Ammon's horn (tissue), 1 donor: Measurements from ENCODE around the gene CXorf49B.
"Not testable (repeated sequence)": the region's sequence is repeated elsewhere in the genome, so short reads cannot be mapped to it uniquely, and the experiment has no call there.

Experiments used
- DNase-seq: peaks from one replicate; pipeline ENCODE4 v3.0.0-alpha.2; 2016; ENCODE audit warnings: low spot score

CXorf49B gene

DNA sequence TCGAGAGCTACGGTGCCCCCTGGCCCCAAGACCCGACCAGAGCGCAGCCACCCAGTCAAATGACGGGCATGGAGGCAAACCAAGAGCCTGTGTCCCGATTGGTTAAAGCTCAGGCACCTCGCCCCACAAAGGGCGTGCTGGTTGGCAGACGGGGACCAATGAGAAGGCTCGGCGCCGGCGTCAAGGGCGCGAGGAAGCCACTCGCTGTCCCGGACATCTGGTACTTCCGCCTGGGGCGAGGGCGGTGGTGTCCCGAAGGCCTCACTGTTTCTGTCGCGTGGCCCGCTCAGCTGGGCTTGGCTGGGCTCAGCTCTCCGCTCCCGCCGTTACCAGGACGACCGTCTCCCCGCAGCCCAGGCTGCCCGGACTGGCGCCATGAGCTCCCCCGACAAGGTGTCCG lies at the start of gene CXorf49B:
CXorf49B (plus strand) TSS at position 301 of the 400 bp plus-strand sequence; CDS start at position 376, 75 bp downstream.
- not testable (repeated sequence) for DNase-seq

DNA sequence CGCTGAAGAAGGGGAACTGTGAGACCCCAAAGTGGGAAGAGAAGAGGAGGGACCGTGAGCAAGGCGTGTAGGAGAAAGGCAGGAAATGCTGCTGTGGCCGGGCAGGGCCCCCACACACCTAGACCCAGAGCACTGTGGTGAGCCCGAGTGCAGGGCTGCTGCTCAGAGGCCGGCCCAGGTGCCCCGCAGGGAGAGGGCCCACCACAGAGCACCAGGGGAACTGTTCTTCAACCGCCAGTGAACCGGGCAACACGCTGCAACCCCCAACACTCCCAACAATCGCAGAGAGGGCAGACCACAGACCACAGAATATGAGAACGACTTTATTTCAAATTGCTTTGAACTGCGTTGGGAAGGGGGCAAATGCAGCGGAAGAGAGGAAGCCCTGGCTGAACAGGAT lies 49.1 kb upstream of the CXorf49B start:
- not testable (repeated sequence) for DNase-seq

DNA sequence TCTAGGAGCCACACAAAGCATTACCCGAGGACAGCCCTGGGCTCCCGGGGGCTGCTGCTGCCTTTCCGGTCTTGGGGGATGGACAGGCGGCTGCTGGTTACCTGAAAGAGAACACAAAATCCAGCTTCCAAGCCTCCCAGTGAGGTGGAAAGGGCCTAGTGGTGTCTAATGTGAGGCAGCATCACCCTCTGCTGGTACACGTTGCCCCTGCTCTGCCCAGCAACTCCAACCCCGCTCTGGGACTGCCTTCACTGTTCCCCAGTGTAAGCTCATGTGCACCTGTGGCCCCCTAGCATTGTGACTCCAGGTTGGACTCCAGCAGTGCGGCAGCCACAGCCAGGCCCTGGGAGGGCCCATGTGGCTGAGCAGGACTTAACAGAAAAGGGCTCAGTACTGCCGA lies 47.6 kb upstream of the CXorf49B start:
- DNase-seq: not testable (repeated sequence)

- DNase-seq: not testable (repeated sequence)
These were observed 46.8 kb upstream of the CXorf49B start for GRCh38 chrX:71716323-71716722.

DNA sequence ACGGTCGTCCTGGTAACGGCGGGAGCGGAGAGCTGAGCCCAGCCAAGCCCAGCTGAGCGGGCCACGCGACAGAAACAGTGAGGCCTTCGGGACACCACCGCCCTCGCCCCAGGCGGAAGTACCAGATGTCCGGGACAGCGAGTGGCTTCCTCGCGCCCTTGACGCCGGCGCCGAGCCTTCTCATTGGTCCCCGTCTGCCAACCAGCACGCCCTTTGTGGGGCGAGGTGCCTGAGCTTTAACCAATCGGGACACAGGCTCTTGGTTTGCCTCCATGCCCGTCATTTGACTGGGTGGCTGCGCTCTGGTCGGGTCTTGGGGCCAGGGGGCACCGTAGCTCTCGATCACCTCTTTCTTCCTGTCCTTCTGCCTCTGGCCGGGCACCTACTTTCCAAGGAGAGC lies 45.0 kb upstream of the CXorf49B start, which contains the start of gene CXorf49:
CXorf49 (minus strand) TSS at position 101 of the 400 bp plus-strand sequence. CDS start 134 bp downstream, outside the sequence.
- DNase-seq: not testable (repeated sequence)

- DNase-seq: not testable (repeated sequence)
These were observed 44.0 kb upstream of the CXorf49B start for GRCh38 chrX:71719195-71719594.

GRCh38 chrX:71720289-71720886 lies 42.8 kb upstream of the CXorf49B start:
- DNase-seq: not testable (repeated sequence)

DNA sequence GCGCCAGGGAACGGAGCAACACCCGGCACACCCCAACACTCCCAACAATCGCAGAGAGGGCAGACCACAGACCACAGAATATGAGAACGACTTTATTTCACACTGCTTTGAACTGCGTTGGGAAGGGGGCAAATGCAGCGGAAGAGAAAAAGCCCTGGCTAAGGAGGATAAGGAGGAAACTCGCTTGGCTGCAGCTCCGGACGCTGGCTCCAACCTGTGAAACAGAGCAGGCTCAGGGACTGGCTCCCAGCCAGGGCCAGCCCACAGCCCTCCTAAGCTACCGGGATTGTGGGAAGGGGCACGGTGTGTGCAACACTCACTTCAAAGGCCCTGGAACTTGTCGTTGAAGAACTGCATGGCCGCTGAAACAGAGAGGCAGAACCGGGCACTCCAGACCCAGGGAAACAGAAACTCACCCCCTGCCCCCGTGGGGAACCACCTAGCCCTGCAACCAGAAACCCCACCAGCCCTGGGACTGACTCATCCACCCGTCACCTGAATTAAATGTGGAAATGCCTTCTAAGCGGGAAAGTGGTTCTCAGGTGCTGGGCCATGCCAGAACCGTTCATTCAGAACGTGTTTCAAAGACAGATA lies 2.4 kb upstream of the CXorf49B start:
- not testable (repeated sequence) for DNase-seq

DNA sequence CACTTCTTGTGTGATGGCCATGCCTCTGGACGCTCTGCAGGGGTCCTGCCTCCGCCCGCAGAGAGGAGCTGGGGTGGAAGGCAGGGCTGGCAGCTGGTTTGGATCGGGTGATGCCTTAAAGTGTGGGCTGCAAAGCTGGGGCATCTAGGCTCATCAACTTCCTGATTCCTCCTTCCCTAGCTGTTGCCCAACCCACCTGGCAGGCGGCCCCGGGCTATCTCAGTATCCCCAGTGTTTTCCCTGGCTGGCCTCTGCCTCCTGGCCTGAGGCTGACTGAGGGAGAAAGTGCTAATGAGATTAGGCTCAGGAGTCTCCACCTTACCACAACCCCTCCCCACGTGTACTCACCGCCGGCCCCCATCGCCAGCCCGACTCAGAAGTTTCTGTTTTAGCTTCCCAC lies 1.7 kb downstream of the CXorf49B start:
- DNase-seq: not testable (repeated sequence)

DNA sequence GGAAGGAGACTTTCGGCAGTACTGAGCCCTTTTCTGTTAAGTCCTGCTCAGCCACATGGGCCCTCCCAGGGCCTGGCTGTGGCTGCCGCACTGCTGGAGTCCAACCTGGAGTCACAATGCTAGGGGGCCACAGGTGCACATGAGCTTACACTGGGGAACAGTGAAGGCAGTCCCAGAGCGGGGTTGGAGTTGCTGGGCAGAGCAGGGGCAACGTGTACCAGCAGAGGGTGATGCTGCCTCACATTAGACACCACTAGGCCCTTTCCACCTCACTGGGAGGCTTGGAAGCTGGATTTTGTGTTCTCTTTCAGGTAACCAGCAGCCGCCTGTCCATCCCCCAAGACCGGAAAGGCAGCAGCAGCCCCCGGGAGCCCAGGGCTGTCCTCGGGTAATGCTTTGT lies 2.5 kb downstream of the CXorf49B start:
- DNase-seq: not testable (repeated sequence)

DNA sequence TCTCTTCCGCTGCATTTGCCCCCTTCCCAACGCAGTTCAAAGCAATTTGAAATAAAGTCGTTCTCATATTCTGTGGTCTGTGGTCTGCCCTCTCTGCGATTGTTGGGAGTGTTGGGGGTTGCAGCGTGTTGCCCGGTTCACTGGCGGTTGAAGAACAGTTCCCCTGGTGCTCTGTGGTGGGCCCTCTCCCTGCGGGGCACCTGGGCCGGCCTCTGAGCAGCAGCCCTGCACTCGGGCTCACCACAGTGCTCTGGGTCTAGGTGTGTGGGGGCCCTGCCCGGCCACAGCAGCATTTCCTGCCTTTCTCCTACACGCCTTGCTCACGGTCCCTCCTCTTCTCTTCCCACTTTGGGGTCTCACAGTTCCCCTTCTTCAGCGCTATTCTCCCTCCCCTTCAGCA lies 4.0 kb downstream of the CXorf49B start:
- not testable (repeated sequence) for DNase-seq

- not testable (repeated sequence) for DNase-seq
These were observed 15.2 kb downstream of the CXorf49B start for GRCh38 chrX:71778322-71778721.

DNA sequence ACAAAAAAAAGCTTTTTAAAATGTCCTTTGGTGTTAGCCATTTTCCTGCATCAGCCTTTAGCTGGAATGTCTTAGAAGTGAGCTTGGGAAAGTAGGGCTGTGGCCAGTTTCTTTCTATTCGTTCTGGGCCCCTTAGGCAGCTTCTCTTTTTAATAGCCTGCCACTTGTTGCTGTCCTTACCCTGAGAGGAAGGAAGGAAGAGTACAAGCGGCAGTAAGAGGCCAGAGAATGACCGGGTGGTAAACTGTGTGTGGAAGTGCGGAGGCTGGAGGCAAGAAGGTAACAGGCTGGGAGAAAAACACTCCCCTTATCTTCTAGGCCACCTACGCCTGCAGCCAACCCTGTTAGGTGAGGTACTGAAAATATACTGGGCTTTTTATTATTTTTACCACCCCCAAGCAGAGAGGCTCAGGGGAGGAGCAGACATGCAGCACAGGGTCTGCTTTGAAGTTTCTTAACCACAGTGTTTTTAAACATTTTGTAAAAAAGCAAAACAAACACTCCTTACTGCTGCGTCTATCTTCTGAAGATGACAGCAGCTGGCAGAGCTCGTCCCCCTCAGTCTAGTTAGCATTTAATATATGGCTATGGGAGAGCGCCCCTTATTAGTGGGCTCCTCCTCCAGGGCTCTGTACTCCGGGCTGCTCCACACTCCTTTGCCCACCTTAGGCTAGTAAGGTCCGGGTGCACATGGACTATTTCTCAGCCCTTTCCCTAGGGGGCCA lies 19.2 kb downstream of the CXorf49B start:
- not testable (repeated sequence) for DNase-seq

DNA sequence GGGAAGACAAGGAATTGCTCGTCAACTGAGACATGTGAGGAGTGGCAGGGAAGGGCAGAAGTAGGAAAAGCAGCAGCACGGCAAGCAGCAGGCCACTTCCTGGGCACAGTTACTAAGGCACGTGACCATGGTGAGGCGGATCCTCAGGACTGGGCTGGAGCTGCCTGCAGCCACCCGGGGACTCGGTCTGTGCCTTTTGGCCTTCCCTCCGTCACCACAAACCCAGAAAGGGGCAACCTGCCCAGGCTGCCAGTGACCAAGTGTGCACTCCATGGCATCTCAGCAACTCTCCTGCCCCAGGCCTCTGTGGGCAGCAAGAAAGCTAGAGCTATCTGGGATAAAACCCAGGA lies 19.8 kb downstream of the CXorf49B start:
- not testable (repeated sequence) for DNase-seq

DNA sequence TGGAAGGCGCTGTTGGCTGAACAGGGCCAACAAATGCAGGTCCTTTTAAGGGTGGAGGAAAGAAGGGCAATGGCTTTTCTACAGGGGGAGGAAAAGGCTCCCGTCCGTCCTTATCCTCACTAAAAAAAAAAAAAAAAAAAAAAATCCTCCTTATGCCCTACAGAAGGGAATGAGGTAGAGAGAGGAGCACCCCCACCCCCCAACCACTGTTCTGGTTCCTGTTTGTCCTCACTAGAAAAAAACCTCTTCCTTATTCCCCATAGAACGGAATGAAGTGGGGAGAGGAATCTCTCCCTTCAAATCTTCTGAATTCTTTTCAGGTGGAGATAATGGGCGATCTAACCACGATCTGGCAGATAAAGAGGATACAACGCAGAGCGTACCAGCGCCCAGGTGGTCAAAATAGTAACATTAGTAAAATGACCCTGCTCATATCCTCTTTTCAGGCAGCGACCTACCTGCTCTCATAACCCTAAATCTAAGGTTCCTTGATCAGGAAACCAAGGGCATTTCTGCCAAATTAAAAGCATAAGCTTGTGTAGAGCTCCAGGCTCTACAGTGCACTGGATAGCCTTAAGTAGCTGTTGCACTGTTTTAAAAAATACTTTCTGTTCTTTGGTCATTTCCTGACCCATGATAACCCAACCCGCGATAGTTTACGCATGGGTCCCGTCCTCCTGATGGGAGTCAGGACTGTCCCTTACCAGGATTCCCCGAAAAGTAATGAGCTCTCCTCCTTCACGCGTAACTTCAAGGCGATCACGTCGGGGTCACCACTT lies 20.6 kb downstream of the CXorf49B start:
- not testable (repeated sequence) for DNase-seq

GRCh38 chrX:71784348-71784983 lies 21.3 kb downstream of the CXorf49B start:
- not testable (repeated sequence) for DNase-seq

DNA sequence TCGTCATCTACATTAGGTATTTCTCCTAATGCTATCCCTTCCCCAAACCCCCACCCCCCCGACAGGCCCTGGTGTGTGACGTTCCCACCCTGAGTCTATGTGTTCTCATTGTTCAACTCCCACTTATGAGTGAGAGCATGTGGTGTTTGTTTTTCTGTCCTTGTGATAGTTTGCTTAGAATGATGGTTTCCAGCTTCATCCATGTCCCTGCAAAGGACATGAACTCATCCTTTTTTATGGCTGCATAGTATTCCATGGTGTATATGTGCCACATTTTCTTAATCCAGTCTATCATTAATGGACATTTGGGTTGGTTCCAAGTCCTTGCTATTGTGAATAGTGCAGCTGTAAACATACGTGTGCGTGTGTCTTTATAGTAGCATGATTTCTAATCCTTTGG lies 43.3 kb downstream of the CXorf49B start:
- not testable (repeated sequence) for DNase-seq

GRCh38 chrX:71809886-71810285 lies 46.7 kb downstream of the CXorf49B start:
- DNase-seq: no peak

GRCh38 chrX:71814123-71814912 lies 51.2 kb downstream of the CXorf49B start:
- DNase-seq: no peak

DNA sequence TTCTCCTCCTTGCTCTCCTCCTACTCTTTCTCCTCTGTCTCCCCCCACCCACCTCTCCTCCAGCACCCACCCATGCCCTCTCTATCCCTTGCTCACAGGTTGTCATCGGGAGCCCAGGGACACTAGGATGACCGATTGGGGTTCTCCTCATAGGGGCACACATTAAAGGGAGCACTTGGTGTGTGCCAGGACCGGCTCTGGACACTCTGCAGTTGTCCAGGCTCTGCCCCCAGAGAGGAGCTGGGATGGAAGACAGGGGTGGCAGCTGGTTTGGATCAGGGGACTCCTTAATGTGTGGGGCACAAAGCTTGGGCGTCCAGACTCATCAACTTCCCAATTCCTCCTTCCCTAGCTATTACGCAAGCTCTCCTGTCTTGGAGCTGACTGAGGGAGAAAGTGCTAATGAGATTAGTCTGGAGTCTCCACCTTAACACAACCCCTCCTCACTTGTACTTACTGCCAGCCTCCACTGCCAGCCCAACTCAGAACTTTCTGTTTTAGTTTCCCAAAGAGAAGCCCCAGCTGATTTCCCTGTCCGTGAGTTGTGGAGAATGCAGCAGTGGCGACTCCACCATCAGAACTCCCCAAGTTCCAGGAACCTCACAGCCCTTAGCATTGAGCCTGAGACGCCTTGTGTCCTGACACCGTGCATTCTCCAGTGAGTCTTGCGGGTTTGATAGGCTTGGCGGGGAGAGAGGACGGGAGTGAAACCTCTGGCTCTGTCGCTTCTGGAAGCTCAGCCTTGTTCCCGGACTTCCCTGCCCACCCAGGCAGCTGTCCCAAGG lies 52.2 kb downstream of the CXorf49B start:
- no peak for DNase-seq
